AG04449 (cell line): ENCODE measurements around the gene COL4A1.

Experiments
- CTCF ChIA-PET: fragments of 350-600 bp; formaldehyde crosslinking; extraction: SDS; loops from one replicate; lab custom pipeline; 2021; ENCODE audit warnings: antibody characterized with exemption; lab: Yijun Ruan, JAX
- POLR2A ChIA-PET: fragments of 400-600, 350-600 bp; formaldehyde crosslinking; extraction: SDS; loops from one replicate; lab custom pipeline; 2020; ENCODE audit warnings: antibody characterized with exemption, inconsistent platforms; lab: Yijun Ruan, JAX
- DNase-seq: peaks from one replicate; pipeline ENCODE4 v3.0.0-alpha.2; 2010; ENCODE audit warnings: low read depth, low spot score
- H3K4me3 ChIP-seq: 2 replicates; pipeline ENCODE4 v1.5.1; 2011; ENCODE audit warnings: low read depth, mild to moderate bottlenecking, control low read depth, low read length
- TF ChIP-seq, protein P1 (sequence below): IDR thresholded peaks from one replicate; pipeline ENCODE4 v1.5.1; 2011; ENCODE audit warnings: mild to moderate bottlenecking, moderate library complexity, low read length, control low read depth, inconsistent platforms; ENCODE audit not compliant: insufficient read depth; ENCODE audit errors: missing control alignments

Gene COL4A1

DNA sequence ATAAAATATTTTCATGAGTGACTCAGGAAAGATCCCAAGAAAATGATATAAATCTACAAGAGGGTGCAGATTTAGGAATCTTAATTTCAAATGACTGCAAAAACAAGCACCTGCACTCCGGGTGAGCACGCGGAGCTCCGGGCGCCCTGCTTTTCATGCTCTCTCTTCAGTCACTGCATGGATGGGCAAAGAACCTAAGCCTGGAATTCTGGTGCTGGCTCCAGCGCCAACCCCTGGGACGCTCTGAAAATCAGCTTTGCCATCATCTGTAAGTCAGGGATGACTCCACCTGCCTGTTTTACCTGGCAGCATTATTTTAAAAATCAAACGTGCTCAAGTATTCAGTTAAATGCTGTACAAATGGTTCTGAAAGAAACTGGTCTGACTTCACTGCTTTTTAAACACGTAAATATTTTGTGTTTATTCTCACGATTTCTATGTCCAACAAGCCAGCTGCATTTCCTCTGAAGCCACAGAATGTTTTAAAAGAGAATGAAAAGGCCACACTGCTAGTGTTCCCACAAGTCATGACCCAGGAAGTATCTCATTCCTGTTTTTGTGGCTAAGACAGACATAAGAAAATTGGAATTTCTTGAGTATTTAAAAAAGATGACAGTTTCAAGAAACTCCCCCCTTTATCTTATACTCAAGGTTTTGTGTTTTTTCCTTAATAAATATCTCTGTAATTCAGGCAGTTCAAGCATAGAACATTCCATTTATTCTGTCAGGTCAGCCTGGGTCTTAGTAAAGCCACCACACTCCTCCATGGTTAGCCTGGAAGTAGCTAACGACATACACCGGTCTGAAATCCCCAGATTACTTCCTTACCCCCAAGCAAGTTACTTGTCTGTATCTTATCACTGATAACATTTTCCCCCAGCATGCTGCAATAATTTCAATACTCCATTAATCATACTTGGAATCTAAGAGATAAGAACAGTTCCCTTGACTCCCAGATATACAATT, 81.1 kb downstream of the COL4A1 start:
- no peak overlapping the region for H3K4me3 ChIP-seq
- ChIA-PET CTCF (interaction anchor here (1.1 to 2.3 kb wide), 6 partner anchors 9 to 229 kb away, joined by 3 to 6 read pairs (median 4); no protein-coding TSS in a partner anchor), POLR2A (no interaction called here)
- TF ChIP-seq, protein P1, sequence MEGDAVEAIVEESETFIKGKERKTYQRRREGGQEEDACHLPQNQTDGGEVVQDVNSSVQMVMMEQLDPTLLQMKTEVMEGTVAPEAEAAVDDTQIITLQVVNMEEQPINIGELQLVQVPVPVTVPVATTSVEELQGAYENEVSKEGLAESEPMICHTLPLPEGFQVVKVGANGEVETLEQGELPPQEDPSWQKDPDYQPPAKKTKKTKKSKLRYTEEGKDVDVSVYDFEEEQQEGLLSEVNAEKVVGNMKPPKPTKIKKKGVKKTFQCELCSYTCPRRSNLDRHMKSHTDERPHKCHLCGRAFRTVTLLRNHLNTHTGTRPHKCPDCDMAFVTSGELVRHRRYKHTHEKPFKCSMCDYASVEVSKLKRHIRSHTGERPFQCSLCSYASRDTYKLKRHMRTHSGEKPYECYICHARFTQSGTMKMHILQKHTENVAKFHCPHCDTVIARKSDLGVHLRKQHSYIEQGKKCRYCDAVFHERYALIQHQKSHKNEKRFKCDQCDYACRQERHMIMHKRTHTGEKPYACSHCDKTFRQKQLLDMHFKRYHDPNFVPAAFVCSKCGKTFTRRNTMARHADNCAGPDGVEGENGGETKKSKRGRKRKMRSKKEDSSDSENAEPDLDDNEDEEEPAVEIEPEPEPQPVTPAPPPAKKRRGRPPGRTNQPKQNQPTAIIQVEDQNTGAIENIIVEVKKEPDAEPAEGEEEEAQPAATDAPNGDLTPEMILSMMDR: no peak
- DNase-seq: no peak

DNA sequence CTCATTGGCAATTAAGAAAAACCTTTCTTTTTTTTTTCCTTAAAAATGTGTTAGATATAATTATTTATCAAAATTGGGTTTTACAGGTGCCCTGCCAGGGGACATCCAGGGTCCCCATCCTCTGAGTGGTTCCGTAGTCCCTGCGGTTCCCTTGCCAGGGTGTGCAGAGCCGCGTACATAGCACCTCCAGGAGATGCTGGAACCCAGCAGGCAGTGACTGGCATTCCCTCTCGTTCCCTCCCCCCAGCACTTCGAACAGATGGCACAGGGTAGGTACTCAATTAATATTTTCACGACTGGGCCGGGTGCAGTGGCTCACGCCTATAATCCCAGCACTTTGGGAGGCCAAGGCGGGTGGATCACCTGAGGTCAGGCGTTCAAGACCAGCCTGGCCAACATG, 82.0 kb downstream of the COL4A1 start:
- H3K4me3 ChIP-seq: no peak overlapping the region
- ChIA-PET POLR2A (no interaction called here), CTCF (interaction anchor here (0.9 to 6.3 kb wide), 6 partner anchors 13 to 230 kb away, joined by 3 to 44 read pairs (median 4); no protein-coding TSS in a partner anchor)
- TF ChIP-seq, protein P1: no peak
- no peak for DNase-seq

DNA sequence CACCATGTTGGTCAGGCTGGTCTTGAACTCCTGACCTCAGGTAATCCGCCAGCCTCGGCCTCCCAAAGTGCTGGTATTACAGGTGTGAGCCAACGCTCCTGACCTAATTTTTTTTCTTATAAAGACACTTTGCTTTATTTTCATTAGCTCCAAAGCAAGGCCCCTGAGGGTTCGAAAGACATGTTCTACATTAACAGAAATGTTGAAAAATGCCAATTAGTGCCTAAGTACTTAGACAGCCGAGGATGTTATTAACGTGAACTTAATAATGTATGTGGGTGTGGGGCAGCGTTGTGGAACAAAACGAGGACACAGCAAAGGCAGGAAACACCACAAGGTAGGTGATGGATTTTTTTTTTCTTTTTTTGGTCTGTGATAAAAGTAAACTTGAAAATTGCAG, 82.4 kb downstream of the COL4A1 start:
- ChIA-PET POLR2A (no interaction called here), CTCF (interaction anchor here (0.6 to 6.3 kb wide), 12 partner anchors 11 to 231 kb away, joined by 3 to 44 read pairs (median 4); no protein-coding TSS in a partner anchor)
- TF ChIP-seq, protein P1: no peak
- no peak for DNase-seq
- H3K4me3 ChIP-seq: no peak overlapping the region

DNA sequence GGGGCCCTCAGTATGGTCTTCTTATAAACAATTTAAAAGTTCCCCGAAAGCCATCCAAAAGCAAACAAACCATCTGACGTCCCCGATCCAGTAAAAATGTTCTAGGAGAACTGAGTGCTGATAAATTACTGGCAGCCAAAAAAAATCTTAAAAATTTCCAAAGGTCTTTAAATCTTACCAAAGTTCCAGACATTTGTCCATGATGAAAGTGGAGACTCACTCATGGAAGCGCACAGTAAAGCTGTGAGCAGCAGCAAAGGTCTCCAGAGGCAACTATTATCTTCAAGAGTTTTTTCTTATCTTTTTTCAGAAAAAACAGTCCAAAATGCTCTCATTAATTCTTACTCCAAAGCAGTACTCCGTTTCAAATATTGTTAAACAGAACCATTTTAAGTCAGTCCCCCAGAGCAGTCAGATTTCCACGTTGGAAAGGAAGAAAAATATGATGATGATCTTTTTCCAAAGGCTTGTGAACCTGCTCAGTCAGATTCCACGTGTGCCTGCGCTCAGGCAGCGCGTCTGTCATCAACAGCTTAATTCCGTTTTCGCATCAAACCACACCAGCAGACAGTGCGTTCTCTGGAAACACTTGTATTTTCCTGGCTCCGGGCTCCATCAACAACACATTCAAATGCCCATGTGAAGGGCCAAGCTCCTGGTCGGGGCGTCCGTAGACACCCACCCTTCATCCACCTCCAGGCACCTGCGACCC, 85.4 kb downstream of the COL4A1 start:
- TF ChIP-seq, protein P1: no peak
- POLR2A ChIA-PET: no interaction called here
- CTCF ChIA-PET: interaction anchor here (0.7 to 6.3 kb wide), 33 partner anchors 8 to 906 kb away, joined by 3 to 44 read pairs (median 5); no protein-coding TSS in a partner anchor
- no peak for DNase-seq
- no peak overlapping the region for H3K4me3 ChIP-seq

DNA sequence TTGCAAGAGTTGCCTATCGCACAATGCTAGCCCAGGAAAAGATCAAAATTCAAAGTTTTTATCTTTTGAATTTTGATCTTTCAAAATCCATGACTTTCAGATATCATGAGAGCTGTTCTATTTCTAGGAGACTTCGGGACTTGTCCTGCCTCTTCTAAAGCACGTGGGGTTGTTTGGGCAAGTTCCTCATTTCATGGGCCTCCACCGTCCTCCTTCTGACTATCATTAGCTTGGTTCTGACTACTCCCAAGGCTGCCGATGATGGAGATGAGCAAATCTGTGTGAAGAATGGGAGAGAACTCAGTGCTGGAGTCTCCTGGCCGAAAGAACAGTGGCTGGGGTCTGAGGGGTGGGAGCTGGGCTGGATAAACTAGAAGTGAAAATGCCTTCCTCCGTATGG, 86.5 kb downstream of the COL4A1 start:
- ChIA-PET CTCF (interaction anchor here (0.9 to 6.3 kb wide), 19 partner anchors 9 to 907 kb away, joined by 3 to 44 read pairs (median 4); no protein-coding TSS in a partner anchor), POLR2A (no interaction called here)
- TF ChIP-seq, protein P1: no peak
- no peak for DNase-seq
- H3K4me3 ChIP-seq: no peak overlapping the region
